ENCODE results near the gene LRRC72.
"Not testable (repeated sequence)": the region's sequence is repeated elsewhere in the genome, so short reads cannot be mapped to it uniquely, and the experiment has no call there.

LRRC72 gene

GRCh38 chr7:16526742-16527540 lies at the start of gene LRRC72:
Gene LRRC72, plus strand, starts transcription at chr7:16526825. Its CDS starts 128 bp downstream, at chr7:16526953.
- DNase-seq (ENCODE audit: low spot score), result no peak

- DNase-seq (ENCODE audit: low spot score), result no peak
Observed at GRCh38 chr7:16479161-16479560, 47.5 kb upstream of the LRRC72 start.

GRCh38 chr7:16479591-16479990 lies 47.0 kb upstream of the LRRC72 start:
- no peak for DNase-seq (ENCODE audit: low spot score)

- no peak for DNase-seq (ENCODE audit: low spot score)
Observed at GRCh38 chr7:16484453-16485158, 42.0 kb upstream of the LRRC72 start.

- no peak for DNase-seq (ENCODE audit: low spot score)
Observed at GRCh38 chr7:16491148-16491547, 35.5 kb upstream of the LRRC72 start.

GRCh38 chr7:16492513-16493062 lies 34.0 kb upstream of the LRRC72 start:
- DNase-seq (ENCODE audit: low spot score), result no peak

- DNase-seq (ENCODE audit: low spot score), result no peak
Observed at GRCh38 chr7:16493266-16493665, 33.4 kb upstream of the LRRC72 start.

GRCh38 chr7:16494551-16494950 lies 32.1 kb upstream of the LRRC72 start:
- DNase-seq (ENCODE audit: low spot score), result no peak

GRCh38 chr7:16494955-16495719 lies 31.5 kb upstream of the LRRC72 start:
- DNase-seq (ENCODE audit: low spot score), result no peak

GRCh38 chr7:16498122-16498521 lies 28.5 kb upstream of the LRRC72 start:
- DNase-seq (ENCODE audit: low spot score), result no peak

- no peak for DNase-seq (ENCODE audit: low spot score)
Observed at GRCh38 chr7:16502303-16502702, 24.3 kb upstream of the LRRC72 start.

GRCh38 chr7:16504019-16504418 lies 22.6 kb upstream of the LRRC72 start:
- no peak for DNase-seq (ENCODE audit: low spot score)

GRCh38 chr7:16506422-16506821 lies 20.2 kb upstream of the LRRC72 start:
- DNase-seq (ENCODE audit: low spot score), result not testable (repeated sequence)

GRCh38 chr7:16509829-16510228 lies 16.8 kb upstream of the LRRC72 start:
- no peak for DNase-seq (ENCODE audit: low spot score)

- no peak for DNase-seq (ENCODE audit: low spot score)
Observed at GRCh38 chr7:16511314-16511713, 15.3 kb upstream of the LRRC72 start.

GRCh38 chr7:16512097-16512496 lies 14.5 kb upstream of the LRRC72 start:
- no peak for DNase-seq (ENCODE audit: low spot score)

GRCh38 chr7:16514271-16514670 lies 12.4 kb upstream of the LRRC72 start:
- no peak for DNase-seq (ENCODE audit: low spot score)

- no peak for DNase-seq (ENCODE audit: low spot score)
Observed at GRCh38 chr7:16514729-16515128, 11.9 kb upstream of the LRRC72 start.

- DNase-seq (ENCODE audit: low spot score), result no peak
Observed at GRCh38 chr7:16515785-16516685, 10.6 kb upstream of the LRRC72 start.

GRCh38 chr7:16519985-16520384 lies 6.6 kb upstream of the LRRC72 start:
- not testable (repeated sequence) for DNase-seq (ENCODE audit: low spot score)

- DNase-seq (ENCODE audit: low spot score), result no peak
Observed at GRCh38 chr7:16524332-16524731, 2.3 kb upstream of the LRRC72 start.

Data from hematopoietic multipotent progenitor cell treated with erythropoietin and hydrocortisone succinate and interleukin-3 and kit ligand, for 15 days (in vitro differentiated cells).